NCI-H1092 treated with DMSO at 0.1 percent for 48 hours (cell line): Measurements from ENCODE around the gene FDXR.
"Not testable (repeated sequence)": the region's sequence is repeated elsewhere in the genome, so short reads cannot be mapped to it uniquely, and the experiment has no call there.

ENCODE experiments used
- DNase-seq: peaks from one replicate; lab custom pipeline; 2025; lab: John Stamatoyannopoulos, UW

FDXR gene

GRCh38 chr17:74871356-74872076 is 1.3 kb downstream of the FDXR start:
- no peak for DNase-seq

DNA sequence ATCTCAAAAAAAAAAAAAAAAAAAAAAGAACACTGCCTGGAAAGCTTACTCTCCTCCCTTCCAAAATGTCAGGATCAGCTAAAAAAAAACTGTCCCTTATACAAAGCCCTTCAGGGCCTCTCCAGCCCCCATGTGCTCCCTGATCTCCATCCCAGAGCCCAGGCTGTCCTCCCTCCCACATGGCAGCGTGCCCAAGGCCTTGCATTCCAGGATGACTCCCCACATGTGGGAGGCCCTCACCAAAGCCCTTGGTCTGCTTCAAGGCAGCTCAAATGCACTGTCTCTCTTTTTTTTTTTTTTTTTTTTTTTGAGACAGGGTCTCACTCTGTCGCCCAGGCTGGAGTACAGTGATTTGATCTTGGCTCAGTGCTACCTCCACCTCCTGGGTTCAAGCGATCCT is 2.3 kb downstream of the FDXR start:
- no peak for DNase-seq

DNA sequence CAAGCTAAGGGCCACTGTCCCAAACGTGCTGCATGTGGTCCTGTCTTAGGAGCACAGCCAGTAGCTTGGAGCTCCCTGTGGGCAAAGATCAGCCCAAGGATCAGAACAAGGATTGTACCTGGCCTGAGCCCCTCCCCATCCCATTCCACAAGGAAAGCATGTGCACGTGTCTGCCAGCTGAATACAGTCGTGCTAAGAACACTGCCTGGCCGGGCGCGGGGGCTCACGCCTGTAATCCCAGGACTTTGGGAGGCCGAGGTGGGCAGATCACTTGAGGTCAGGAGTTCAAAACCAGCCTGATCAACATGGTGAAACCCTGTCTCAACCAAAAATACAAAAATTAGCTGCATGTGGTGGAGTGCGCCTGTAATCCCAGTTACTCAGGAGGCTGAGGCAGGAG is 2.8 kb downstream of the FDXR start:
- not testable (repeated sequence) for DNase-seq

DNA sequence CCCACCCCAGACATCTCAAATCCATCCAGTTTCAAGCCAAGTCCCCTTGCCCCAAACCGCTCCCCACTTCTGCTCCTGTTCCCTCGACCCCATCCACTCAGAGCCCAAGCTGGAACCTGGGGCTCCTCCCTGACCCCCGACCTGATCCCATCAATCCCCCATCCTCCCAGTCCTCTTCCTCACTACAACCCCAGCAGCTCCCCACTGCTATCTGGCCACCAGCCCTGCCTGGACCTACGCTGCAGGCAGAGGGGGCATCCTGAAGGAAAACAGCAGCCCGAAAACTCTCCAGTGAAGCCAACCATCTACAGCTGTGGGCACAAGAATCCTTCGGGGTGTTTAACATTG is 3.9 kb downstream of the FDXR start:
- no peak for DNase-seq

DNA sequence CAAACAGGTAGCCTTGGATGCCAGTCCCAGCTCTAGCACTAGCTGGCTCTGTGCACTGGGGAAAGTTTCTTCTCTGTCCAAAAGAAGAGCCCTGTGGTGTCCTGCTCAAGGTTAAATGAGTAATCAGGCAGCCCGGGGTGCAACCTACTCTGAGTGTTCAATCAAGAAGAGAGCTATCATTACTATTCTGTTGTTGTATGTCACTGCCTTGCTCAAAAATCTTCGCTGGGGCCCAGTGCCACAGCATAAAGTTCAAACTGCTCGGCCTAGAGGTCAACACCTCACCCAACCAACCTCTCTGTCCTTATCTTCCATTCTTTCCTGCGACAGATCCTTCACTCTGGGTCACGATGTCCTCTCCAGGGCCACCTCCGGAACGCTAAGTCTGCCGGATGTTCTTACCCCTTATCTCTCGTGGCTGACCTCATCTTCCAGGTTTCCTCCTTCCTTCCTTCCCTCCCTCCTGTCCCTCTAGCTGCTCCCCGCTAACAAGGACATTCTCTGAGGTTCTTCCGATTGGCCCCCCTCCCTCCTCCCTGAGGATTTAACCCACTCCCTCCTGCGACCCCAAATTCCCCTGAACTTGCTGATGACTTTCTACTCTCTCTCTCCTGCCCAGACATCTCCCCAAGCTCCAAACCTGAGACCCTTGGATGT is 4.4 kb downstream of the FDXR start:
- no peak for DNase-seq

GRCh38 chr17:74866198-74866835 is 6.5 kb downstream of the FDXR start:
- no peak for DNase-seq

DNA sequence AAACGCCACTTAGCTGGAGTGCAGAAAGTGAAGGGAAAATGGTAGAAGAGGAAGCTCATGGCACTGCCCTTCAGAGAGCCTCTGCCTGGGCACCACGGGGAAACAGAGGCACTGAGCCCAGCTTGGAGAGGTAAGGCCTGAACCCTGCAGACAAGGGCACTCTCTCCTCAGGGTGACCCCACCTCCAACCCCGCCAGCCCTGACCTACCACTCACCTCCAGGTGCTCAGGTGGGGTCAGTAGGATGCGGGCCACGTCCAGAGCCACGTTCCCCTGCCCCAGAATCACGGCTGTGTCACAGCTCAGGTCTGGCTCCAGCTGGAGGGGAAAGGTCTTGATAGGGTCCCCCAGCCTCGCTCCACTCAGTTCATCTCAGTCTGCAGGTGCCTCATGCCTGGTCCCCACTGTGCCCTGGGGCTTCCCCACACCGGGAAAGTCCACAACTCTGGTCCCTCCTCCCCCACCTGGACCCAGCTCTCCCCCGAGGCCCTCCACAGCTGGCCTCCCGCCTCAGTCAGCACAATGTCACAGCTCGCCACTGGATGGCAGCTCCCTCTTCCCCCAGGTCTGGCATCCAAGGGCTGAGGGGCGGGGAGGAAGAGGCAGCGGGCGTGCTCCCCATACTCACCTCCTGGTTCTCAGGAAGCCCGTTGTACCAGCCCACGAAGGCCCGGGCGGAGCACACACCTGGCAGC is 7.1 kb downstream of the FDXR start:
- no peak for DNase-seq

DNA sequence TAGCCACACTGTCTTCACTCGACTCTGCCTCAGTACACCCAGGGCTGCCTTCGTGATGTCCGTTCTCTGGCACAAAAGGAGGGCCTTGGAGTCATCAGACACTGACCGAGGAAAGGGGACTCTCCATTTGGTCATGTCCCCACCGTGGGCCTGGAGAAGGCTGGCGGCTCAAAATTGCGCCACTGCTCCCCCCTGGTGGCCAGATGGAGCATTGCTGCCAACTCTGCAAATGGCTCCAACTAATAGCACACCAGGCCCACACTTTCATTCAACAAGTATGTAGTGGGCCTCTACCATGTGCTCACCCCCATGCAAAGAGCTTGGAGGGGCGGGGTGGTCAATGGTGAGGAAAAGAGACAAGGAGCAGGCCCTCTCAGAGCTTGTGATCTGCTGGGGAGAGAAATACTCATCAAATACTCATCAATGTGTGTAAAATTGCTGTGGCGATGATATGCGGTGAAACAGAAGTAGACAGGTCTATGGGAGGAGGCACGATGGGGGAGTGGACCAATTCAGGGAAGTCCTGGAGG is 7.9 kb downstream of the FDXR start:
- peak; percentile 40 for DNase-seq

GRCh38 chr17:74864297-74864865 is 8.4 kb downstream of the FDXR start:
- no peak for DNase-seq

DNA sequence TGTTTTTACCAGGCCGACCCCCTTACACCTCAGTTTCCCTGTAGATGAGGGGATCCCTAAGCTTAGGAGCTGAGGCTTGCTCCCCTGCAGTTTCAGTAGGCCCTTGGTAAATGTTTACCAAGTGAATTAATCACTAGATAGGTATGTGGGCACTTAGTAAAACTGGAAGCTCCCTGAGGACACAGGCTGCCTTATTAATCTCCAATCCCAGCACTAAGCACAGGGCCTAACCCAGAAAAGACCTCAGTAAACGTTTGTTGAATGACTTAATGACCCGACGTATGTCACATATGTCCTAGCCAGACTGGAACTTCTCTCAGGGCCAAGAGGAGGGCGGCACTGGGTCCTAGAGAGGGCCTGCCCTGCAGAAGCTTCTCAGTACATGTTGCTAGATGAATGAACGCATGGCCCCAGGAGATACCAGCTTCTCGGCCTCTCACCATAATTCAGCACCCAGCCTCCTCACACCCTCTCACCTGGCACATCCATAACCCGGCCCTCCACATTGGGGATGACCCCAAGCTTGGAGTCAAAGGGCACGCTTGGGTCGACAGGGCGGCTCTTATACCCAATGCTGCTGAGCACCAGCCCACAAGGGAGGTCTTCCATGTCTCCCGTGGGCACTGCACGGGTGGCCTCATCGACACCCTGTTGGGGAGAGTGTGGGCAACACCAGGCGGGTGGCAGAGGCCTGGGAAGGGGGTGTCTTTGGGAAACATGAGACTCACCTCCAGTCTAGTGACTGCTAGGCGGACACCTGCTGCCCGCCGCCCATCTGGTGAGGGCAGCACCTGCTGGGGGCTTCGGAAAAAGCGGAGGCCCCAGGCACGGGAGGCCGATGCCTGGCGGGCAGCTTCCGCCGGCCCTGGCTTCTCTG is 9.1 kb downstream of the FDXR start:
- DNase-seq, result no peak

GRCh38 chr17:74862919-74863318 is 9.9 kb downstream of the FDXR start:
- no peak for DNase-seq

- peak; percentile 10 for DNase-seq
These were observed 10.5 kb downstream of the FDXR start for GRCh38 chr17:74862108-74862901.

GRCh38 chr17:74861662-74862107 is 11.1 kb downstream of the FDXR start:
- DNase-seq, result no peak

DNA sequence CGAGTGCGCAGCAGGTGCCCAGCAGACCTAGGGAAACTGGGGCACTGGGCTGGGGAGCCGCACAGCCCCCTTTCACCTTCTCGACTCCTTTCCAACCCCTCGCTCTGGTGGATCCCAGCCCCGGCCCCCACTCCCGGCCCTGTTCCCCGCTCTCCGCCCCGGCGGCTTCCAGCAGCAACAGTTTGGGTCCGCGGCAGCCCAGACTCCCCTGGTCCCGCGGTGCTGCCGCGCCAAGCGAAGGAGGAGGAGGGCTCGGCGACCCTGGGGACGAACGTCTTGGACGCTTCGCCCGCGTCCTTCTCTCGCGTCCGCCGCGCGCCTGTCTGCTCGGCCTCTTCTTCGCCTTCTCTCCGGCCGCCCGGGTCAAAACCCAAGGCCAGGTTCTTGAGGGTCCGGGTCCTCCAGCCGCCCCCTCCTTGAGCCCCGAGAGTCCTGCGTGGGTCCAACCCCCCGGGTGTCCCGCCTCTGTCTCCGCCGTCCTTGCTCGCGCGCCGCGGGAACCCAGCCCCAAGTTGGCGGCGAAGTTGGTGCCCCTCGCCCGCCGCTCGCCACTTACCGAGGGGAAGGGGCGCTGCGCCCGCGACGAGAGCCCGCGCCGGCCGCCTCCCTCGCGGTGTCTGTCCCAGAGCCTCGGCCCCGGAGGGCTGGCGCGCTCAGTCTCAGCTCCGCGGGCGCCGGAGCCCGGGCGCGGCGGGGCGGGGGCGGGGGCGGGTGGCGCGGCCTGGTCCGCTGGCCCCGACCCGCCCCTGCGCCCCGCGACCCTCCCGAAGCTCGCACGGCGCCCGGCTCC is 11.7 kb downstream of the FDXR start:
- no peak for DNase-seq

- no peak for DNase-seq
These were observed 12.4 kb downstream of the FDXR start for GRCh38 chr17:74860229-74860871.

- no peak for DNase-seq
These were observed 13.2 kb downstream of the FDXR start, which contains the start of gene GRIN2C for GRCh38 chr17:74859459-74860228. Gene GRIN2C, minus strand, starts transcription at chr17:74859885. Its CDS starts 4,793 bp downstream, at chr17:74855092.

GRCh38 chr17:74858672-74859458 is 13.9 kb downstream of the FDXR start:
- DNase-seq, result no peak
